ENCODE results near the gene NUDC.

NUDC gene

DNA sequence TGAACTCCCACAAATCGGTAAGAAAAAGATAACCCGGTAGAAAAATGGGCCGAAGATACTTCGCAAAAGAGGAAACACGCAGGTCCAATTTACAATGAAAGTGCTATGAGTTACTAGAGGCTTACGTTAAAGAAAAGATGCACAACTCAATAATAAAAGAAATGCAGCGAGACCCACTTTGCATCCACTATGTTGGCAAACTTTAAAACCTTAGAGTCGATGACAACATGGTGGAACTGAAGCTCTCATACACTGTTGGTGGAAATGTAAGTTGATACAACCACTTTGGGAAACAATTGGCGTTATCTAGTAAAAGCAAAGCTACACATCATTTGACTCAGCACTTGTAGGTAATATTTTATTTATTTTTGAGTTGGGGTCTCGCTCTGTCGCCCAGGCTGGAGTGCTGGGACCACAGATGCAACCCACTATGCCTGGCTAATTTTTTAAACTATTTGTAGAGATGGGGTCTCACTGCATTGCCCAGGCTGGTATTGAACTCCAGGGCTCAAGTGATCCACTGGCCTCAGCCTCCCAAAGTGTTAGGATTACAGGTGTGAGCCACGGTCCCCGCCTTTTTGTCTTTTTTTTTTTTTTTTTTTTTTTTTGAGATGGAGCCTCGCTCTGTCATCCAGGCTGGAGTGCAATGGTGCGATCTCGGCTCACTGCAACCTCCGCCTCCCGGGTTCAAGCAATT is 20.6 kb upstream of the NUDC start:
- Histone ChIP-seq H3K9ac (no peak overlapping the region), H3K4me1 (peaks cover 4% of the 10 kb centered on the region), H3K79me2 (peaks cover 6% of the 10 kb centered on the region), H3K27ac (peak overlapping the region; percentile 78), H3K4me2 (ENCODE audit: low read length) (peak overlapping the region; percentile 76), H3K36me3 (ENCODE audit: control insufficient read depth, insufficient read depth, low read length) (no peaks in the 10 kb centered on the region), H3K4me3 (ENCODE audit: low read depth, low read length) (peak overlapping the region; percentile 78), H3K27me3 (ENCODE audit: control insufficient read depth, insufficient read depth, low read length) (no peaks in the 10 kb centered on the region), H2AFZ (peak overlapping the region; percentile 91), H3K9me3 (ENCODE audit: control insufficient read depth, low read length) (no peaks in the 10 kb centered on the region)
- TF ChIP-seq, protein P1, sequence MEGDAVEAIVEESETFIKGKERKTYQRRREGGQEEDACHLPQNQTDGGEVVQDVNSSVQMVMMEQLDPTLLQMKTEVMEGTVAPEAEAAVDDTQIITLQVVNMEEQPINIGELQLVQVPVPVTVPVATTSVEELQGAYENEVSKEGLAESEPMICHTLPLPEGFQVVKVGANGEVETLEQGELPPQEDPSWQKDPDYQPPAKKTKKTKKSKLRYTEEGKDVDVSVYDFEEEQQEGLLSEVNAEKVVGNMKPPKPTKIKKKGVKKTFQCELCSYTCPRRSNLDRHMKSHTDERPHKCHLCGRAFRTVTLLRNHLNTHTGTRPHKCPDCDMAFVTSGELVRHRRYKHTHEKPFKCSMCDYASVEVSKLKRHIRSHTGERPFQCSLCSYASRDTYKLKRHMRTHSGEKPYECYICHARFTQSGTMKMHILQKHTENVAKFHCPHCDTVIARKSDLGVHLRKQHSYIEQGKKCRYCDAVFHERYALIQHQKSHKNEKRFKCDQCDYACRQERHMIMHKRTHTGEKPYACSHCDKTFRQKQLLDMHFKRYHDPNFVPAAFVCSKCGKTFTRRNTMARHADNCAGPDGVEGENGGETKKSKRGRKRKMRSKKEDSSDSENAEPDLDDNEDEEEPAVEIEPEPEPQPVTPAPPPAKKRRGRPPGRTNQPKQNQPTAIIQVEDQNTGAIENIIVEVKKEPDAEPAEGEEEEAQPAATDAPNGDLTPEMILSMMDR (IDR thresholded peaks at IDR 0.05), result no peak

DNA sequence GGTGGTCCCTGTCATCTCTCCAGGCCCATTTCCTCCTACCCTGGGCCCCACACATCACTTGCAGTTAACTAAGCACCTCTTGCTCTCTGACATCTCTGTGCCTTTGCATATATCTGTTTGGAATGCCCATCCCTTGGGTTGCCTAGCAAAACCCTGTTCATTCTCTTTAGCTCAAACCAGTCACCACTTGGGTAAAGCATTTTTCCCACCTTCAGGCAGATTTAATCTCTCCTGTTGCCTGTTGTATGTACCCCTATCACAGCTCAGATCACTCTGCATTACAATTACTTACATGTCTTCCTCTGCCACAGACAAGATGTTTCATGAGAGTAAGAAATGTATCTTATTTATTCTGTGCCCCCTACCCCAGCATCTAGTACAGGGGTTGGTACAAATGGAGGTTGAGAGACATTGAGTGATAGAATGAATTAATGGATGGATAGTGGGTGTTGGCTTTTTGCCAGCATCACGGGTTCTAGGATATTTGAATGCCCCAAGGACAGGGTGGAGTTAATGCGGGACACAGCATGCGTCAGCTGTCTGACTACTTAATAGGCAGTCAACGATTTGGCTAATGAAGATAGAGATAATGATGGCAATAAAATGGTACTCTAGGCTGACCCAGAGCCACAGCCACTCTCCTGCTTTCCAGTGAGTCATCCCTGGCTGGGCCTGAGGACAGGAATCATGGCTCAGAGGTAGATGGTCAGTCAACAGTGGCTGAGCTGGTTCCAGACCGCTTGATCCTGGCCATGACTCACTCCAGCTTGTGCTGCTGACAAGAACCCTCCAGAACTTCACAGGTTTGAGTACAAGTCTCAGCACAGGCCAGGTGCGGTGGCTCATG is 14.2 kb upstream of the NUDC start:
- Histone ChIP-seq H3K4me3 (ENCODE audit: low read depth, low read length) (no peak overlapping the region), H3K9me3 (ENCODE audit: control insufficient read depth, low read length) (no peaks in the 10 kb centered on the region), H3K36me3 (ENCODE audit: control insufficient read depth, insufficient read depth, low read length) (no peaks in the 10 kb centered on the region), H3K9ac (no peak overlapping the region), H2AFZ (no peak overlapping the region), H3K27ac (no peak overlapping the region), H3K4me1 (no peaks in the 10 kb centered on the region), H3K27me3 (ENCODE audit: control insufficient read depth, insufficient read depth, low read length) (no peaks in the 10 kb centered on the region), H3K79me2 (no peaks in the 10 kb centered on the region), H3K4me2 (ENCODE audit: low read length) (no peak overlapping the region)
- TF ChIP-seq, protein P1 (IDR thresholded peaks at IDR 0.05), result no peak

DNA sequence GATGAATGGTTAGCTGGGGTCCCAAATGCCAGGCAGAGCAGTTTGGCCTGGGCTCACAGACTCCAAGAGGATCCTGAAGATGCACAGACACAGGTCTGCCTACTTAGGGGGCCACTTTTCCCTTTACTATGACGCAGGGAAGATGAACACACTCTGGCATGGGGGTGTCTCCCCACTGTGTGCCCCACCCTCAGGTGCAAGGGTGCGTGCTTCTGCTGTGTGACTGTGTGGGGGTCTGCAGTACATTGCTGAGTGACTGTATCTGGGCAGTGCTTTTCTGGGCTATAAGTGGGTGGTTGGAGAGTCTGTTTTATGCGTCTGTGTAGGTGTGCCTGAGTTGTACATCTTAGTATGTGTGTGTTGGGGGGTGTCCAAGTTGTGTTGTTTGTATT is 11.6 kb upstream of the NUDC start:
- Histone ChIP-seq H3K9me3 (ENCODE audit: control insufficient read depth, low read length) (no peaks in the 10 kb centered on the region), H3K27ac (no peak overlapping the region), H2AFZ (no peak overlapping the region), H3K27me3 (ENCODE audit: control insufficient read depth, insufficient read depth, low read length) (no peaks in the 10 kb centered on the region), H3K9ac (no peak overlapping the region), H3K4me3 (ENCODE audit: low read depth, low read length) (no peak overlapping the region), H3K79me2 (no peaks in the 10 kb centered on the region), H3K4me2 (ENCODE audit: low read length) (no peak overlapping the region), H3K36me3 (ENCODE audit: control insufficient read depth, insufficient read depth, low read length) (no peaks in the 10 kb centered on the region), H3K4me1 (peaks cover 3% of the 10 kb centered on the region)
- TF ChIP-seq, protein P1 (IDR thresholded peaks at IDR 0.05), result no peak

DNA sequence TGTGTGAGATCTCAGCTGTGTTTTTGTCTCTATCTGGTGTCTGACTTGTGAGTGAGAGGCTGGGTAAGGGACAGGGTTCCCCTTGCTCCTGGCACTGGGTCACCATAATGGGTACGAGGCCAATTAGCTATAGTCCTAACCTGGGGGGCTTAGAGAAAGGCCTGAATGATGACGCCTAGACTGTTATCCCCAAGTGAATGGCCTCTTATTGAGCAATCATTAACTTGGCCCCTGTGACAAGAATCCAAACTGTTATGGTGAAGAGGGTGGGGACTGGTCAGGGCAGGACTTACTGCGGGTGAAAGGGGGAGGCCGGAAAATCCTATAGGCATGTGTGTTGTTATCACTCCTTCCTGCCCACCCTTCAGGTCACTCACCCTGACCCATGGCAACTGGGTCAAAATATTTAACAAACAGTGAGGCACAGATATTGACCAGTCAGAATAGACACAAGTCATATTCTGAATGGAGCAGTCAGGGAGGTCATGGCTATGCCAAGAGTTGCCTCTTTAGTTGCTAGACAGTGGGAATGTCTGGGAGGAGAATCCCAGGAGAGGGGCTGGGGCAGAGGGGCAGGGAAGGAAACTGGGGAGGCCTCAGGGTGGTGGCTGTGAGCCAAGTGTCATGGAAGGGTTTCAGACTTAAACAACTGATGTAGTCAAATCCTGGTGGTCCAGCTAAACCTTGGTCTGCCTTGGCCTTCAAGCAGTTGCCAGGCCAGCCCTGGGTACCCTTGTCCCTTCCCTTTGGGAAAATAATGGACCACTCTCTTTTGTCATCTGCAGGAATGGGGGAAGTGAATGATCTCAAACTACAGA is 11.0 kb upstream of the NUDC start:
- Histone ChIP-seq H3K9me3 (ENCODE audit: control insufficient read depth, low read length) (no peaks in the 10 kb centered on the region), H3K4me2 (ENCODE audit: low read length) (no peak overlapping the region), H3K27me3 (ENCODE audit: control insufficient read depth, insufficient read depth, low read length) (no peaks in the 10 kb centered on the region), H3K4me3 (ENCODE audit: low read depth, low read length) (no peak overlapping the region), H3K9ac (no peak overlapping the region), H3K4me1 (peaks cover 3% of the 10 kb centered on the region), H3K79me2 (no peaks in the 10 kb centered on the region), H2AFZ (no peak overlapping the region), H3K27ac (no peak overlapping the region), H3K36me3 (ENCODE audit: control insufficient read depth, insufficient read depth, low read length) (no peaks in the 10 kb centered on the region)
- TF ChIP-seq, protein P1 (IDR thresholded peaks at IDR 0.05), result no peak
